NCI-H748 treated with DMSO at 0.1 percent for 48 hours (cell line): ENCODE results near the gene SCCPDH.
A peak's percentile ranks its signal among the peaks of the same experiment; 100 is the strongest.

Experiments
- DNase-seq: peaks from one replicate; lab custom pipeline; 2025; lab: John Stamatoyannopoulos, UW

Gene SCCPDH

GRCh38 chr1:246785494-246786111 is 61.4 kb downstream of the SCCPDH start:
- no peak for DNase-seq

GRCh38 chr1:246786606-246787238 is 62.5 kb downstream of the SCCPDH start:
- DNase-seq = peak; percentile 23

DNA sequence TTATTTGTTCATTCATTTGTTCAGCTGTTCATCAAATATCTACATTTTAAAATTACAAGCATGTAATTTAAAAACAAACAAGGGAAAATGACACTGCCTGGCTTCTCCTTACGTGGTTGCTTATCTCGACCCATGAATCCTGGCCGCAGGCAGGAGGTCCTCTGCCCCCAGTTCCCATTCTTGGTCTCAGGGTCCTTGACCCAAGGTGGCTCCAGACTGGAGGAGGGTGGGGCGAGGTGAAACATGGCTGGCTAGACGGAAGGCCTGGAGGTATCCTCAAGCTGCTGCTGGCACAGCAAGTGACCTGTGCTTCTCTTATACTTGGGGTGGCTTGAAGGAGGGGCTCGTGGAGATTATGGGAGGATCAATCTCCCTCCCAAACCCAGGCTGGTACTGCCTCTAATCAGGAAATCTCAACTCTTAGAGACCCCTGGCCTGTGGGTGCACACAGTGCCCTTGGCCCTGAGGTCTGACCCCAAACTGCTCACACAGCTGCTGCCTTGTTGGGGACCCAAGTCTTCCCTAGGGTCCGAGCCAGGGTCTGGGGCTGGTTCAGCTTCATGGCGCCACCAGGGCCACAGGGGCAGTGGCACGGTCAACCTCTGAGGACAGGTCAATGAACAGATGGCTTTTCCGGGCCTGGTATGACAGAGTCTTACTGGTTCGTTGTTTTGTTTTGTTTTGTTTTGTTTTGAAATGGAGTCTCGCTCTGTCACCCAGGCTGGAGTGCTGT is 63.7 kb downstream of the SCCPDH start:
- DNase-seq = no peak

DNA sequence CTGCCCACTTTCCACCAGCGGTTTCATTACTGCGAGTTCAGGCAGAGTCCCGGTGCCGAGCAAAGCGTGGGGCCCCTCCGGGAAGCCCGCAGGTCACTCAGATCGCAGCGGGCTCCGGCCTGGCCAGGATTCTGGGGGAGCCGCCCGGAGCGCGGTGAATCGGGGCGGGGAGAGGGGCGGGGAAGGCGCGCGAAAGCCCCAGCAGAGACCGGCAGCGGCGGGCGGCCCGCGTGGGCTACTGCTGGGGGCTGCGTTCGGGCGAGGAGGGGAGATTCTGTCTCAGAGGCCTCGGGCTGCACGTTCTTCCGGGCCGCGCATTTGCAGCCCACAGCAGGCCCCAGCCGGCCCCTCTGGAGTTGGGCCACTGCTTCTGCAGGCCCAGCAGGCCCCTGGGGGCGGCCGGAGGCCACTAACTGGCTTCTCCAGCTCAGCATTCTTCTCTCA is 64.7 kb downstream of the SCCPDH start:
- DNase-seq = no peak

- DNase-seq = no peak
Measured at GRCh38 chr1:246789454-246790339, 65.5 kb downstream of the SCCPDH start.

DNA sequence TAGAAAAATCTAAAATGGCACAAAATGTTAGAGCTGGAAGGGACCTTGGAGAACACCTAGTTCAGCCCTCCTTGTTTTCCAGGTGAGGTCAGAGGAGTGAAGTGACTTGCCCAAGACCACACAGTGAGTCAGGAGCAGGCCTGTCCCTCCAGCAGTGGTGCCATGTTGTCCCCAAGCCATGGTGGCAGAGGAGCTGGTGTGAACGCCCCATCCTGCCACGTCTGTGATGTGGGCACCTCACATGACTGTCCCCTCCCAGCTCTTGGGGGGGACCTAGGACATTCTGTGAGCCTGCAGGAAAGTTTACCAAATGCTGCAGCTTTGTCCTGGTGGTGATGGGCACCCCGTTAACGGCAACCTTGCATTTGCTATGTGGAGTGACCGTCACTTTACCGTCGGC is 66.2 kb downstream of the SCCPDH start:
- DNase-seq = no peak

GRCh38 chr1:246790833-246791232 is 66.6 kb downstream of the SCCPDH start:
- DNase-seq = no peak

DNA sequence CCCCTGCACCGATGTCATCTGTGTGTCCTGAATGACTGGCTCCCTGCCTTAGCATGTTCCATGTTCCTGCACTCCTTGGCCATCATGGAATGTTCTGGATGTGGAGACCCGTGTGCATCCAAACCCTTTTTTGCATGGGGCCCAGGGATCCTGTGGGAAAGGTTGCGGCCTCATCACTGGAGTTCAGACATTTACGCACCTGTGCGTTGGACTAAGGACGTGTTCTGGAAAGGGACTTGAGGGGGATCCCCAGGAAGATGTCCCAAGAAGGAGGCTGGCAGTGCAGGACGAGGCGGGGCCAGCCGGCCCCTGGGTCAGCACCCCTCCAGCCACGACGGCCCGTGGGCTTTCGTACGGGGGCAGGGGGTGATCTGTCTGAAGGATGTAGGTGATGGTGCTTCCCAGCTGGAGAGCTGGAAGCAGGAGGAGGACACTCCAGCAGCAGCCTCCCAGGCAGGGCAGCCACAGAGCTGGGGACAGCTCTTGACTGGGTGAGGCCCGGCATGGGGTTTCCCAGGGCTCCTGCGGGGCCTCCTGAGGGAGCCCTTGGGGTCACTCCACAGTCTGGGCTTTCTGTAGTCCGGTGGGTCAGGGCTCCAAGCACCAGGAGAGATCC is 67.2 kb downstream of the SCCPDH start:
- DNase-seq = no peak

DNA sequence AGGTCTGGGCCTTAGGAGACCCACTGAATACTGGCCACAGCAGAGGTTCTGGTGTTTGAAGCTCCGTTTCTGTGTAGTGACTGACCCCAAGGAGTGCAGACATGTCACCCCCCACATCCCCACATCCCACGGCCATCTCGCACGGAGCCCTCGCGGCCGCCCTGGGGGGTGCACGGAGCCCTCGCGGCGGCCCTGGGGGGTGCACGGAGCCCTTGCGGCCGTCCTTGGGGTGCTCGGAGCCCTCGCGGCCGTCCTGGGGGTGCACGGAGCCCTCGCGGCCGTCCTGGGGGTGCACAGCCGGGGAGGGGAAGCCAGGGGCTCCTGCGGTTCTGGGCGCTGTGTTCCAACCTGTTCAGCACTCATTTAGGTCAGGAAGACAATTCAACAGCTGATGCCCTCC is 68.4 kb downstream of the SCCPDH start:
- DNase-seq = no peak

DNA sequence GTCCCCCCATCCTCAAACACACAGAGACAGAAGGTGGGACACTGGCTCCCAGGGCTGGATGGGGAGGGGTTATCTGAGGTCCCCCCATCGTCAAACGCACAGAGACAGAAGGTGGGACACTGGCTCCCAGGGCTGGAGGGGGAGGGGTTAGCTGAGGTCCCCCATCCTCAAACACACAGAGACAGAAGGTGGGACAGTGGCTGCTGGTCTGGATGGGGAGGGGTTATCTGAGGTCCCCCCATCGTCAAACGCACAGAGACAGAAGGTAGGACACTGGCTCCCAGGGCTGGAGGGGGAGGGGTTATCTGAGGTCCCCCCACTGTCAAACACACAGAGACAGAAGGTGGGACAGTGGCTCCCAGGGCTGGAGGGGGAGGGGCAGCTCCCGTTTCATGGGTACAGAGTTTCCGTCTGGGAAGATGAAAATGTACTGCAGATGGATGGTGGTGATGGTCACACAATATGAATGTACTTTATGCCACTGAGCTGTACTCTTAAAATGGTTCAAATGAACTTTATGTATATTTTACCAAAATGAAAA is 69.2 kb downstream of the SCCPDH start:
- DNase-seq = no peak

GRCh38 chr1:246794048-246794827 is 70.0 kb downstream of the SCCPDH start:
- no peak for DNase-seq

GRCh38 chr1:246794828-246795671 is 70.8 kb downstream of the SCCPDH start:
- no peak for DNase-seq

DNA sequence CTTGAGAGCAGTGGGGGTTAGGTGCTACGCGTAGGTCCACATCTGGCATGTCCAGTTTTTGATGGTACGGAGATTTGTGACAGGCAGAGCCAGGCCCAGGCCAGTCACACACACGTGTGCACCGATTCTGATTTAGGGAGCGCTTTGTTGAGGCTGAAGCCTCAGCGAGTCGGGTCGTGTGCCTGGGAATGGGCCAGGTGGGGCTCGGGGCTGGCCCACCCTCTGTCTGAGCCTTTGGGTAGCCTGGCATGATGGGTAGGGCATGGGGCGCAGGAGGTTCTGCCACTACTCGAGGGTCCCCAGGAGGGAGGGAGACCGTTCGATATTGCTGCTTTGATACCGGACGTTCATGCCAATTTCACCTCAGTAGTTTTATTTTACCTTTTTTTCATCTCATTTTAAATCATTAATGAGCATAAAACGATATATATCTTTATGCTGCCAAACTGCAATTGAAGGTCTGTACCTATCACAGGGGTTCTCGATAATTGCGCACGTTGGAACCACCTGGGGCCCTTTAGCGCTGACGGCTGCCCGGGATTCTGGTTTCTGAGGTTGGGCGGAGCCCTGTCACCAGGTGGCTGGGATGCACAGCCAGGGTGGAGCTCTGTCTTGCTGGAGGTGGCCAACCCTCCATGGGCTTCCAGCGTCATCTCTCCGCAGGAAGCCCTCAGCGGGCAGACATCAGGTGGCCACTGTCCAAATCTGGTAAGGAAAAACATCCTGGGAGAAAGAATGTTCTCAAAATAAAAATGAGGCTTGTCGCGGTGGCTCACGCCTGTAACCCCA is 71.9 kb downstream of the SCCPDH start:
- DNase-seq = no peak

DNA sequence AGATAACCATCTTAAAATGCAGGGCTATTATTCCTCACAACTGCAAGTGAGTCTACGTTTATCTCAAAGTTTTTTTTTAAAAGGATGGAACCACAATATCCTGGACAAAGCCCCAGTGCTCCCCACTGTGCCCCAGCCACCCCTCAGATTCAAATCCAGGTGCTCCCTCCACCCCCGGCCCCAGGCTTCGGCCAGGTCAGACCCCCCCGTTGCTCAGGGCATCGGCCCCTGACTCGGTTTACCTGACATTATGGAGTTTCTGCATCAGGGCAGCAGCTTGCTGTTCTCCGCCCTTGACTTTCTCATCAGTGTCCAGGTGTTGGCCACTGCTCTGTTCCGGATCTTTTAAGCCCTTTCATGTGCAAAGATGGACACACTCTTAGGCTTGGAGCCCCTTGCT is 72.9 kb downstream of the SCCPDH start:
- DNase-seq = no peak

DNA sequence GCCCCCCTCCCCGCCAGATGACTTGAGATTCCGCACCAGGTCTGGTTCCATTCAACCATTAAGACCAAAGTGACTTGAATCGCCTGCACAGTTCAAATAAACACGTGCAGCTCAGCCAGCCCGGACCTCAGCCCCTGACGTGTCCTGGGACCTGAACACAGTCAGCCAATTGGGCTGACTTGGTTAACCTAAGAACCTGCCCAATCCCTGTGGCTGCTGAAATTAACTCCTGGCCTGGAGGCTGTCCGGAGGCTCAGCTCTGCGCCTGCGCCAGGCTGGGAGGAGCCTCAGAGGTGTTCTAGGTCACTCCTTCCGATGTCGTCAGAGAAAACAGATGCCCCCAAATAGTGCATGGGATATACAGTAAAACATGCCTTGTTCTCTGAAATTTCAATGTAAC is 73.4 kb downstream of the SCCPDH start:
- DNase-seq = no peak

DNA sequence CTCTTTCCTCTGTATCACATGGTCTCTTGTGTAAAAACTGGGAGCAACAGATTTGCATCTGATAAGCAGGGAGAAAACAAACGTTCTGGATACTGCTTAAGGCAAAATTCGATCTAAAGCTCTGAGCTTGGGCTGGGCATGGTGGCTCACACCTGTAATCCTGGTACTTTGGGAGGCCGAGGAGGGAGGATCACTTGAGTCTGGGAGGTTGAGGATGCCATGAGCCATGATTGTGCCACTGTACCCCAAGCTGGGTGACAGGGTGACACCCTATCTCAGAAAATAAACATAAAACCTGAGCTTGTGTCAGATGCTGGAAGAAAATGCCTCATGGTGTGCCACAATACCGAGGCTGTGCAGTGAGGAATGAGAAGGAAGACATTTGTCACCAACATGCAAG is 73.9 kb downstream of the SCCPDH start:
- no peak for DNase-seq

GRCh38 chr1:246798606-246799496 is 74.6 kb downstream of the SCCPDH start:
- DNase-seq = no peak

DNA sequence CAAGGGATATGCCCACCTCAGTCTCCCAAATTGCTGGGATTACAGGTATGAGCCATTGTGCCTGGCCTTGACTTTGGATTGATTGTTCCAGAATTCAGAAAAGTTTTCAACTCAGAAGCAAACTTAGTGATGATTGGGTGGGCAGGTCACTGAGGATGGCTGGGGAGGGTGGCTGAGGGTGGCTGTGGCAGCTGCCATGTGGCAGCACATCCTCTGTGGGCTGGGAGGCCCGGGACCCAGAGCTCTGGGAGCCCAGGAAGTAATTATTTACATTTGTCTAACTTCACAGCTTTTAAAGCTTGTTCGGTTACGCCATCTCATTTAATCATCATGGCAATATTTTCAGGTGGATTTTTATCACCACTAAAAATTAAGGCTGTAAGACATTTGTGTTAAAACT is 76.1 kb downstream of the SCCPDH start:
- no peak for DNase-seq
